ENCODE measurements around the gene EBF4.
"Not testable (repeated sequence)": the region's sequence is repeated elsewhere in the genome, so short reads cannot be mapped to it uniquely, and the experiment has no call there.

The EBF4 gene

GRCh38 chr20:2757969-2758368 lies 65.4 kb downstream of the EBF4 start:
- DNase-seq (ENCODE audit: low read depth) = no peak

GRCh38 chr20:2759143-2759542 lies 66.6 kb downstream of the EBF4 start:
- no peak for DNase-seq (ENCODE audit: low read depth)

DNA sequence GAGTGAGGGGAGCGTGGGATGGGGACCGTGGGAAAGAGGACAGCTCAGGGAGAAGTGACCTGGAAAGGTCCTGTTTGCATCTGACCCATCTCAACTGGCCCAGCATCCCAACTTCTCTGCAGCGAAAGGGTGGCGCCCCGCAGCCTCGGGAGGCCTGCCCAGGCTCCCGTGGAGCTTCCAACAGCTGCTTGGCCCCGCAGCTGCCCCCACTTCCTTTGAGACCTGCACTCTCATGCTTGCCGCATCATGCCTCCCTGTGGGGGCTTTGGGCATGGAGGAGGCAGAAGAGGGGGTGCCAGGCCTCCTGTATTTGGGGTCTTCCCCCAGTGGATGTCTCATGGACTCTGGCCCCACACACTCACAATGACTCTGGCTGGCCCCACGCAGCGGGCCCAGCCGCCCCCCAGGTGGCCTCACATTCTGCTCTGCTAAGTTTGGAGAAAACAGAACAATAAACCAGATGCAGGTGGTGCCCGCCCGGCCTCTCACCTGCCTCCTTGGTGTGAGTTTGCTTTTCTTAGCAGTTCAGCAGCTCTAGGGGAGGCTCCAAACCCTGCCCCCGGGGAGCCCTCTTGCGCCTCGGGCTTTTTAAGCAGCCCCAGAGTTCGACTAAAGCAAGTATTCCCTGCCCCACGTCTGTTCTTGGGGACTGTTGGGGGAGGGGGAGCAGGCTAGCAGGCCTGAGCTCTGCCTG lies 67.2 kb downstream of the EBF4 start:
- DNase-seq (ENCODE audit: low read depth) = no peak

DNA sequence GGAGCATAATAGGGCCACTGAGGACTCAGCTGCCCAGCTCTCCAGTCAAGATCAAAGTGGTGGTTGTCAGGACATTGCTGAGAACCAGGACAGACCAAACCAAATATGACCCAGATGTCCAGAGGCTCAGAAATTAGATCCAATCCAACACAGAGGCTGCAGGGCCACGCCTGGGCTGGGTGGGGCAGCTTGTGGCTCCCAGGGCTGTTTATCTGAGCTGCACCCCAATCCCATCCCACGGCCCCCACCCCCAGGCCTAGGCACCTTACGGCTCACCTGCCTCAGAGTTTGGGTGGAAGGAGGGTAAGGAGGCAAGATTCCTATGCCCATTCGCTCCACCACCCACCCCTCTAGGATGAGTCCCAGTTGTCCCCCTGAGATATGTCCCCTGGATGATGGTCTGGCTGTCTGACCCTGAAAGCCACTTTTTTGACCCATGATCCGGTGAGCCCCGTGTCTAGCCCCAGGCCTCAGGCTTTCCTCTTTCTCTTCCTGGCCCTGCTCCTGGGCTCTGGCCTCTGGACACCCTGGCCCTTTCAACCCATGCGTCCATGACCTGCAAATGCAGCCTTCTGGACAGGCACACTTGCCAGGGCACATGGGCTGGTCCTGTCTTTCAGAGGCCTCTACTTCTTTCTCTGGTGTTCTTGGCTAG lies 67.8 kb downstream of the EBF4 start:
- no peak for DNase-seq (ENCODE audit: low read depth)

DNA sequence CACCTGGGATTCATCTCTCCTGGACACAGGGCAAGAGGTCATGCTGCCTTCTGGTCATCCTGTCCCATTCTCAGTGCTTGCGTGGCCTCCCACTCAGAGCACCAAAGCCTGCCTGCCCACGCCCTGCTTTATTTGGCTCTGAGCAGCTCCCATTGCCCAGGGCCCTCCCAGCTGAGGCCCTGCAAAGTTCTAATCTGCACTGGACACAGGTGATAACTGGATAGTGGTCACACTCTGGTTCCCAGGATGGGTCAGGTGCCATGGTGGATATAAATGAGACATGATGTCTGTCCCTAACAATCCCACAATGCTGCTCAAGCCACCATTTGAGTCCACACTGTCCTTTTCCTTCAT lies 68.3 kb downstream of the EBF4 start:
- DNase-seq (ENCODE audit: low read depth) = no peak

- no peak for DNase-seq (ENCODE audit: low read depth)
These were observed 69.3 kb downstream of the EBF4 start for GRCh38 chr20:2761885-2762284.

DNA sequence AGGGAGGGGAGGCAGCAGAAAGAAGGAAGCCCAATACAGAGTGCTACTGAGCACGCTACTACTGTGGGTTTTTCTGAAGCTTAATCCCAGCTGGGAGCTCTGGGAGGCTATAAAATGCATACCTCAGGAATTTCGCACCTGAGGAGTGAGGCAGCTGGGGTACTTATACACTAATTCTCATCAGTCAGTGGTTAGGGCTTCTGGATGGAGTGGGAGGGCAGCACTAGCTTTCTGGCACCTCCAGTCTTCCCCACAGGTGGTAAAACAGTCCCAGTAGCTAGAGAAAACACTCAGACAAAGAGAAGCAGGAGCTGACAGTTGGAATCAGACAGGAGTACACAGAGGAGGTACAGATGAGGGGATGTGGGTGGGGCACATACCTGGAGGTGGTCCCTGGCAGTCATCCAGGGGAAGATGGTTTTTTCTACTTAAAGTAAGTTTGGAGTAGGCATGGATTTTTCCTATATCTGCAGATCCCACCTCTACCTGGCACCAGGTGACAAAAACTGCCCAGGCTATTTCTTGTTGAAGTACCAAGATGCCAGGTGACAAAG lies 70.1 kb downstream of the EBF4 start:
- no peak for DNase-seq (ENCODE audit: low read depth)

- DNase-seq (ENCODE audit: low read depth) = no peak
These were observed 70.6 kb downstream of the EBF4 start for GRCh38 chr20:2763186-2763585.

- no peak for DNase-seq (ENCODE audit: low read depth)
These were observed 75.4 kb downstream of the EBF4 start for GRCh38 chr20:2767768-2768631.

DNA sequence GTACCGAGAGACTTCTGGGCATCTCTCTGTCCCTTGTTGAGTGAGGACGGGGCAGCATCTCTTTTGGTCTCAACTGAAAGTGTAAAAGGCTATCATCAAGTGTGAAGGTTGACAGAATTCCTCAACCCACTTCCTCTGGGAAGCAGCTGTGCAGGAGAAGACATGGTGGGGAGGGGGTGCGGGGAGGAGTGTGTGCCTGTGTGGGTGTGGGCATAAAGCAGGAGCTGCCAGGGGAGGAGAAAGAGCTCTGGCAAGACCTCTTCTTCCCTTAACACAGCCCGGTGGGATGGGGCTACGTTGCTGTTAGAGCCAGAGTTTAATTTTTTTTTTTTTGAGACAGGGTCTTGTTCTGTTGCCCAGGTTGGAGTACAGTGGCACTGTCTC lies 76.0 kb downstream of the EBF4 start:
- no peak for DNase-seq (ENCODE audit: low read depth)

GRCh38 chr20:2770091-2770490 lies 77.5 kb downstream of the EBF4 start:
- DNase-seq (ENCODE audit: low read depth) = not testable (repeated sequence)

DNA sequence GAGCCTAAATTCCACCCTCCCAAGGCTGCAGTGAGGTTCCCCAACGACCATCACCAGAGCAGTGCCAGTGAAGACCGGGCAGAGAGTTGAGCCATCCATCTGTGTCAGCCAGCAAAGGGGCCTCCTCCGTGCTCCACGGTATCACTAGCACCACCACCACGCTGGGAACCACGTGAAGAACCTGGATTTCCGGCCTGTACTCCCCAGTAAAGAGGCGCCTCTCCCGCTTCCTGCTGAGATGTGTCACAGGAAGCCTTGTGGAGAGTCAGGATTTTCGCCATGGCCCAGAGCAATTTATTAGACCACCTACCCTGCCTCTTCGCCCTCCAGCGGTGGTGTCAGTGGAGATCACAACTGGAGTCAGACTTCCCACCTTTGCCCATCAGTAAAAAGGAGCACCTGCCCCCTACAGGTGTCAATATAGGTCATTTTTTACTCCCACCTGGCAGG lies 79.1 kb downstream of the EBF4 start:
- DNase-seq (ENCODE audit: low read depth) = no peak

GRCh38 chr20:2773812-2774211 lies 81.2 kb downstream of the EBF4 start:
- no peak for DNase-seq (ENCODE audit: low read depth)

DNA sequence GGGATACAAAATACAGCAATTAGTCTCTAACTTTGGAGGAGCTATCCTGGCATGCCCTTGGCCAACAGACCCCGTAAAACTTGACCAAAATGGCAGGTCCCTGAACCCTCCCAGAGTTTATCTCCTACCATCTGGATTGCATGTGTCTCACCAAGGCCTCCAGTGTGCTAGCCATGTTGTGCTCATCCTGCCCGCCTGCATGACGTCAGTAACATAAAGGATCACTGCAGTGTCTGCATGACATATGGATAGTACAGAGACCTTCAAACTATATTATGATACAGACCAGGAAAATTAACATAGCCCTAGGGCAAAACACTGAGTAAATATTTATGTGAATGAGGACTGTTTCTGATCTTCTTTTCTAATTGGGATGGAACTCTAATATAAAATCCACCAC lies 82.6 kb downstream of the EBF4 start:
- no peak for DNase-seq (ENCODE audit: low read depth)

GRCh38 chr20:2778602-2779321 lies 86.2 kb downstream of the EBF4 start:
- DNase-seq (ENCODE audit: low read depth) = no peak

DNA sequence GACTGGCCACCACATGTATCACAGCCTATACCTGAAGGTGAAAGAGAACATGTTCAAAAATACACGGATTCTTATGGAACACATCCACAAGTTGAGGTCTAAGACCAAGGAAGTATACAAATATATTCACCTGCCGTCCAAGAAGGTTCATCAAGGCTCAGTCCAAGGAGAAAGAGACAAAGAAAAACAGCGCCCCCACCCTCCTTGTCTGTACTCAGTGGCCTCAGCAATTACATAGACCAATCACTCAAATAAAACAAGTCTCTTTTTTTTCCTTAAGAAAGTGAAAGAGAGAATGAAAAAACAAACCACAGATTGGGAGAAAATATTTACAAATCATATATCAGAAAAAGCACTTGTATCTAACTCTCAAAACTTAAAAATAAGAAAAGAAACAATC lies 88.4 kb downstream of the EBF4 start:
- no peak for DNase-seq (ENCODE audit: low read depth)

- no peak for DNase-seq (ENCODE audit: low read depth)
These were observed 91.5 kb downstream of the EBF4 start for GRCh38 chr20:2783908-2784566.

DNA sequence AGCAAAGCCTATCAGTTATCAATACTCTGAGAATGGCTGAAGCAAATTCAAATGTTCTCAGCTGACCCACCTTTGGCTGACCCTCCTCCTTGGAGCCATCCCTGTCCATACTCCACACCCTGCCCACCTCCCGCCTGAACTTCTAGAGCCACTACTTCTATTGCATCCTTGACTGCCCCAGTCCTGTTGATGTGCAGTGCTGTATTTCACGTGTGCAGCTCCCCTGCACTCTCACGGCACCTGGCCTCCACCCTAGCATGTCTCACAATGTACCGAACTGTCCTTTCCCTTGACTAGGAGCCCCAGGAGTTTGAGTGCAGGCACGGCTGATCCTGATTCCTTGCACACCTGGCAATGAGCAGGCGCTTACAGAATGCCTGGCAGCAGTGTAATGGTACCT lies 100.9 kb downstream of the EBF4 start:
- DNase-seq (ENCODE audit: low read depth) = no peak

DNA sequence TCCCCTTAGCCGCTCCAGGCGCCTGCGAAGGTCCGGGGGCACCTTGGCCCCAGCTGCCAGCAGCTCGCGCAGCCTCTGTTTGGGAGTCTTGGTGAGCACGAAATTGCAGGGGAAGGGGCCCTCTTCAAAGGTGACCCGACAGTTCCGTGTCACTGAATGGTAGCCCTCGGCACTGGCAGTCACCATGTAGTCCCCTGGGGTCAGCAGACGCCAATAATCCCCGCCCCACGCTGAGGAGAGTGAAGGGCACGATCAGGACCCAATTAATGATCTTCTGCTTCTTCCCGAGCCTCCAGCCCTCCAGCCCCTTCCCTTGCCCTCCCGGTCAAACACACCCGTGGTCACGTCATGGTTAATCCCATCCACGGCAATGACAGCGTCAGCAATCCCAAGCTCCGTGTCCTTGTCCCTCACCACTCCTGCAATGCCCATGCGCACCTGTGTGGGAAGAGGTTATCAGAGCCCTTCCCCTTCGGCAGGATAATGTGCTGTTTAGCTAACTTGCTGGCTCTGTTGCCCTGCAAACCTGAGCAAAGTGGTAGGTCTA lies 101.7 kb downstream of the EBF4 start:
- no peak for DNase-seq (ENCODE audit: low read depth)

- DNase-seq (ENCODE audit: low read depth) = no peak
These were observed 102.4 kb downstream of the EBF4 start for GRCh38 chr20:2794866-2795447.

DNA sequence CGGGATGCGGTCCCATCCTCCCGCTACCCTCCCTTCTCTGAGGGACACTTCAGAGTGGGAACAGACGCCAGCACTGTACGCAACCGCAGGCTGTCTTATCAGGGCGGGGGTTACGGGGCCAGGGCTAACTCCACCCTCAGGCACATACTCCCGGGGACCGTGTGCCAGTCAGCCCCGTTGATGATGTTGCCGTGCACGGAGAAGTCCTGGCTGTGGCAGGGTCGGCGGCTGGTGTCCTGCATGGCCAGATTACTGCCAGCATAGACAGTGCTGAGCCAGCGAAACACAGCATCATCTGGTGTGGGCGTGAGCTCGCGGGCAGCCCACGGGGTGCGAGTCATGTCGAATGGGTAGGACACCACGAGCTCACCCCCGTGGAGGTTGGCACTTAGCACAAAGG lies 102.9 kb downstream of the EBF4 start:
- DNase-seq (ENCODE audit: low read depth) = no peak

All from activated gamma-delta T cell treated with anti-CD3 and anti-CD28 coated beads, Interleukin-2, amount 50 U/mL, for 16 hours (primary cell).